Liver (tissue), 9 donors: ENCODE data around the gene PROSER3. TPM values are rescaled to one million over a fixed set of nuclear protein-coding genes. Genes with fewer than 3 reads are reported as not detected.
A peak's percentile ranks its signal among the peaks of the same experiment; 100 is the strongest.

Source experiments
- DNase-seq: peaks from one replicate; pipeline ENCODE4 v3.0.0-alpha.2; 2017; ENCODE audit warnings: low spot score
- H3K27ac ChIP-seq, 2 donors: one replicate each; pipeline ENCODE4 v1.7.0; 2013; ENCODE audit warnings: inconsistent platforms in 2 of 2, low read length in 2 of 2, control low read depth in 1 of 2, low read depth in 1 of 2, mild to moderate bottlenecking in 1 of 2
- H3K27me3 ChIP-seq, 4 donors: one replicate each; pipeline versions ENCODE4 v1.6.1 to v1.7.0; 2013; ENCODE audit warnings: low read length in 3 of 4, inconsistent platforms in 1 of 4, mild to moderate bottlenecking in 1 of 4, moderate library complexity in 1 of 4; ENCODE audit not compliant: control insufficient read depth in 4 of 4, insufficient read depth in 4 of 4
- H3K36me3 ChIP-seq, 4 donors: one replicate each; pipeline versions ENCODE4 v1.6.1 to v1.7.0; 2013; ENCODE audit warnings: low read length in 3 of 4, mild to moderate bottlenecking in 3 of 4, low read depth in 1 of 4, moderate library complexity in 1 of 4; ENCODE audit not compliant: control insufficient read depth in 4 of 4, insufficient read depth in 3 of 4
- H3K4me1 ChIP-seq, 4 donors: one replicate each; pipeline versions ENCODE4 v1.6.1 to v1.7.0; 2013; ENCODE audit warnings: low read length in 3 of 4, mild to moderate bottlenecking in 3 of 4, moderate library complexity in 1 of 4; ENCODE audit not compliant: control insufficient read depth in 4 of 4, insufficient read depth in 4 of 4
- H3K4me3 ChIP-seq, 3 donors: one replicate each; pipeline versions ENCODE4 v1.6.1 to v1.7.0; 2013; ENCODE audit warnings: low read length in 3 of 3, control low read depth in 1 of 3, low read depth in 1 of 3, mild to moderate bottlenecking in 1 of 3
- H3K9ac ChIP-seq, 2 donors: one replicate each; pipeline ENCODE4 v1.7.0; 2013; ENCODE audit warnings: low read length in 2 of 2, mild to moderate bottlenecking in 2 of 2, moderate library complexity in 2 of 2, control low read depth in 1 of 2, low read depth in 1 of 2
- H3K9me3 ChIP-seq, 4 donors: one replicate each; pipeline versions ENCODE4 v1.6.1 to v1.7.0; 2013; ENCODE audit warnings: low read length in 3 of 4; ENCODE audit not compliant: control insufficient read depth in 4 of 4
- ATF3 ChIP-seq: IDR thresholded peaks from 2 replicates; pipeline ENCODE4 v1.6.1; 2016; ENCODE audit warnings: antibody characterized with exemption
- CTCF ChIP-seq: fragments of 150-350 bp; IDR thresholded peaks from 2 replicates; pipeline ENCODE4 v1.5.1; 2017; ENCODE audit warnings: improper control_type of control experiment, low read depth, low read length; ENCODE audit not compliant: missing input control
- EGR1 ChIP-seq, 2 donors: IDR thresholded peaks; 2 replicates each; pipeline ENCODE4 v1.6.1; 2016 to 2018; ENCODE audit warnings: antibody characterized with exemption in 2 of 2, low read depth in 2 of 2
- FOXA1 ChIP-seq: IDR thresholded peaks from 2 replicates; pipeline ENCODE4 v1.6.1; 2016; ENCODE audit warnings: antibody characterized with exemption
- GABPA ChIP-seq, 2 donors: IDR thresholded peaks in 1 of 2; conservative IDR thresholded peaks in 1 of 2; 2 replicates each; pipeline ENCODE4 v1.6.1; 2016; ENCODE audit warnings: antibody characterized with exemption in 2 of 2, mild to moderate bottlenecking in 1 of 2, moderate library complexity in 1 of 2
- HNF4A ChIP-seq, 2 donors: conservative IDR thresholded peaks; 2 replicates each; pipeline ENCODE4 v1.6.1; 2016; ENCODE audit warnings: antibody characterized with exemption in 2 of 2, mild to moderate bottlenecking in 2 of 2
- HNF4G ChIP-seq: IDR thresholded peaks from 2 replicates; pipeline ENCODE4 v1.6.1; 2016; ENCODE audit warnings: antibody characterized with exemption
- JUND ChIP-seq, 2 donors: IDR thresholded peaks; 2 replicates each; pipeline ENCODE4 v1.6.1; 2016; ENCODE audit warnings: antibody characterized with exemption in 2 of 2
- NR2F2 ChIP-seq: IDR thresholded peaks from 2 replicates; pipeline ENCODE4 v1.6.1; 2016; ENCODE audit warnings: antibody characterized with exemption
- SP1 ChIP-seq: IDR thresholded peaks from 2 replicates; pipeline ENCODE4 v1.6.1; 2018; ENCODE audit warnings: antibody characterized with exemption, mild to moderate bottlenecking
- TAF1 ChIP-seq: conservative IDR thresholded peaks from 2 replicates; pipeline ENCODE4 v1.6.1; 2016; ENCODE audit warnings: antibody characterized with exemption, mild to moderate bottlenecking
- ZBTB33 ChIP-seq: IDR thresholded peaks from 2 replicates; pipeline ENCODE4 v1.6.1; 2016; ENCODE audit warnings: antibody characterized with exemption
- WGBS: extraction: QIAGEN DNeasy Blood & Tissue Kit; methylation state at CpG from one replicate; pipeline ENCODE4 v1.1.7; 2013; 5-methylcytosine and 5-hydroxymethylcytosine counted together
- polyA plus RNA-seq, 2 donors: library from polyadenylated mRNA; stranded (reverse) in 1 of 2; unstranded in 1 of 2; fragments of 200-250 nt in 1 of 2; fragments of >200 nt in 1 of 2; fragmentation: Nextera tagmentation in 1 of 2; extraction: Ambion mirVana in 1 of 2; gene quantifications; one replicate each; pipeline versions ENCODE4 v1.2.1 to v1.2.3, GENCODE V29; 2013 to 2015
- total RNA-seq, 2 donors: library from RNA; depleted of rRNA; stranded (reverse); fragments of >200 nt; gene quantifications; one replicate each; pipeline ENCODE4 v1.2.3, GENCODE V29; 2014
- TF ChIP-seq, protein P1 (sequence below): IDR thresholded peaks from 2 replicates; pipeline ENCODE4 v1.6.1; 2016; ENCODE audit warnings: antibody characterized with exemption
- TF ChIP-seq, protein P2 (sequence below): IDR thresholded peaks from 2 replicates; pipeline ENCODE4 v1.6.1; 2016; ENCODE audit warnings: antibody characterized with exemption, mild to moderate bottlenecking
- donor health status: healthy.
- donor health status: healthy.
- donor health status: healthy.
- donor health status: healthy.
- donor health status: healthy.

Gene PROSER3
- total and polyA plus RNA-seq, 4 donors, result 2.1 to 4.5 (median 2.7) TPM

GRCh38 chr19:35783469-35784434 lies 25.8 kb downstream of the PROSER3 start:
- Histone ChIP-seq H3K9me3 (no peaks in the 10 kb centered on the region), H3K4me1 (no peaks in the 10 kb centered on the region), H3K4me3 (no peak overlapping the region), H3K36me3 (peaks cover 0 to 1% (median 0%) of the 10 kb centered on the region in 4 donors), H3K27me3 (no peaks in the 10 kb centered on the region), H3K27ac (no peak overlapping the region), H3K9ac (no peak overlapping the region)
- WGBS, result 83% methylated on average over 28 of the region's 28 CpGs
- no peak for TF ChIP-seq HNF4G
- TF ChIP-seq TAF1, result no peak
- TF ChIP-seq, protein P1, sequence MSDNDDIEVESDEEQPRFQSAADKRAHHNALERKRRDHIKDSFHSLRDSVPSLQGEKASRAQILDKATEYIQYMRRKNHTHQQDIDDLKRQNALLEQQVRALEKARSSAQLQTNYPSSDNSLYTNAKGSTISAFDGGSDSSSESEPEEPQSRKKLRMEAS, result no peak
- peak; percentile 16 to 20 for TF ChIP-seq HNF4A (conservative IDR thresholded peaks at IDR 0.05)
- TF ChIP-seq ZBTB33, result no peak
- TF ChIP-seq ATF3, result no peak
- TF ChIP-seq, protein P2, sequence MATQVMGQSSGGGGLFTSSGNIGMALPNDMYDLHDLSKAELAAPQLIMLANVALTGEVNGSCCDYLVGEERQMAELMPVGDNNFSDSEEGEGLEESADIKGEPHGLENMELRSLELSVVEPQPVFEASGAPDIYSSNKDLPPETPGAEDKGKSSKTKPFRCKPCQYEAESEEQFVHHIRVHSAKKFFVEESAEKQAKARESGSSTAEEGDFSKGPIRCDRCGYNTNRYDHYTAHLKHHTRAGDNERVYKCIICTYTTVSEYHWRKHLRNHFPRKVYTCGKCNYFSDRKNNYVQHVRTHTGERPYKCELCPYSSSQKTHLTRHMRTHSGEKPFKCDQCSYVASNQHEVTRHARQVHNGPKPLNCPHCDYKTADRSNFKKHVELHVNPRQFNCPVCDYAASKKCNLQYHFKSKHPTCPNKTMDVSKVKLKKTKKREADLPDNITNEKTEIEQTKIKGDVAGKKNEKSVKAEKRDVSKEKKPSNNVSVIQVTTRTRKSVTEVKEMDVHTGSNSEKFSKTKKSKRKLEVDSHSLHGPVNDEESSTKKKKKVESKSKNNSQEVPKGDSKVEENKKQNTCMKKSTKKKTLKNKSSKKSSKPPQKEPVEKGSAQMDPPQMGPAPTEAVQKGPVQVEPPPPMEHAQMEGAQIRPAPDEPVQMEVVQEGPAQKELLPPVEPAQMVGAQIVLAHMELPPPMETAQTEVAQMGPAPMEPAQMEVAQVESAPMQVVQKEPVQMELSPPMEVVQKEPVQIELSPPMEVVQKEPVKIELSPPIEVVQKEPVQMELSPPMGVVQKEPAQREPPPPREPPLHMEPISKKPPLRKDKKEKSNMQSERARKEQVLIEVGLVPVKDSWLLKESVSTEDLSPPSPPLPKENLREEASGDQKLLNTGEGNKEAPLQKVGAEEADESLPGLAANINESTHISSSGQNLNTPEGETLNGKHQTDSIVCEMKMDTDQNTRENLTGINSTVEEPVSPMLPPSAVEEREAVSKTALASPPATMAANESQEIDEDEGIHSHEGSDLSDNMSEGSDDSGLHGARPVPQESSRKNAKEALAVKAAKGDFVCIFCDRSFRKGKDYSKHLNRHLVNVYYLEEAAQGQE, result no peak
- DNase-seq, result no peak

- Histone ChIP-seq H3K4me1 (no peaks in the 10 kb centered on the region), H3K36me3 (peaks cover 0 to 1% (median 0%) of the 10 kb centered on the region in 4 donors), H3K9me3 (no peaks in the 10 kb centered on the region), H3K4me3 (no peak overlapping the region), H3K27ac (no peak overlapping the region), H3K9ac (no peak overlapping the region), H3K27me3 (no peaks in the 10 kb centered on the region)
- no peak for TF ChIP-seq TAF1
- TF ChIP-seq NR2F2, result no peak
- TF ChIP-seq ATF3, result no peak
- TF ChIP-seq, protein P2, result no peak
- TF ChIP-seq JUND (IDR thresholded peaks at IDR 0.05), result no peak
- TF ChIP-seq, protein P1, result no peak
- TF ChIP-seq HNF4G, result no peak
- no peak for TF ChIP-seq HNF4A (conservative IDR thresholded peaks at IDR 0.05)
- TF ChIP-seq SP1, result no peak
- no peak for TF ChIP-seq FOXA1
- TF ChIP-seq EGR1 (IDR thresholded peaks at IDR 0.05; ENCODE audit: low read depth in 2 of 2), result no peak
- no peak for TF ChIP-seq CTCF
- TF ChIP-seq GABPA (IDR thresholded peaks at IDR 0.05 in 1 of 2, conservative IDR thresholded peaks at IDR 0.05 in 1 of 2), result no peak
- DNase-seq, result no peak
- WGBS, result 87% methylated on average over 45 of the region's 45 CpGs
These were observed 26.7 kb downstream of the PROSER3 start for GRCh38 chr19:35784503-35785338.
